HepG2 (cell line): ENCODE results near the gene TMX2. TPM values are rescaled to one million over a fixed set of nuclear protein-coding genes. Genes with fewer than 3 reads are reported as not detected.

Experiments used
- CBFB ChIP-seq: sonication (generic); formaldehyde crosslinking; IDR thresholded peaks from 2 replicates; pipeline ENCODE4 v1.4.0; 2020; ENCODE audit warnings: missing genetic modification reagents
- EEA1 ChIP-seq: sonication (generic); formaldehyde crosslinking; IDR thresholded peaks from 2 replicates; pipeline ENCODE4 v1.5.1; 2020; ENCODE audit warnings: mild to moderate bottlenecking, missing genetic modification reagents, borderline replicate concordance
- GFI1 ChIP-seq: sonication (generic); formaldehyde crosslinking; IDR thresholded peaks from 2 replicates; pipeline ENCODE4 v1.5.0; 2020; ENCODE audit warnings: missing genetic modification reagents, mild to moderate bottlenecking, borderline replicate concordance
- IRF2 ChIP-seq: IDR thresholded peaks from 2 replicates; pipeline ENCODE4 v1.6.1; 2018; ENCODE audit warnings: missing genetic modification reagents, missing compliant biosample characterization
- JARID2 ChIP-seq: sonication (generic); formaldehyde crosslinking; IDR thresholded peaks from 2 replicates; pipeline ENCODE4 v1.8.1; 2023; ENCODE audit warnings: missing genetic modification reagents, inconsistent platforms; ENCODE audit not compliant: insufficient replicate concordance
- KLF9 ChIP-seq: IDR thresholded peaks from 2 replicates; pipeline ENCODE4 v1.6.1; 2016; ENCODE audit warnings: low read depth
- MATR3 ChIP-seq: sonication (generic); formaldehyde crosslinking; IDR thresholded peaks from 2 replicates; pipeline ENCODE4 v1.4.0; 2020; ENCODE audit warnings: missing genetic modification reagents
- MLXIP ChIP-seq: sonication (generic); formaldehyde crosslinking; IDR thresholded peaks from 2 replicates; pipeline ENCODE4 v1.9.0; 2021; ENCODE audit warnings: missing genetic modification reagents, borderline replicate concordance
- MTF2 ChIP-seq: sonication (generic); formaldehyde crosslinking; IDR thresholded peaks from 2 replicates; pipeline ENCODE4 v1.5.0; 2020; ENCODE audit warnings: missing genetic modification reagents, borderline replicate concordance
- NFKBIZ ChIP-seq: IDR thresholded peaks from 2 replicates; pipeline ENCODE4 v1.6.1; 2018; ENCODE audit warnings: missing genetic modification reagents, missing compliant biosample characterization
- PHF20 ChIP-seq: sonication (generic); formaldehyde crosslinking; IDR thresholded peaks from 2 replicates; pipeline ENCODE4 v1.5.0; 2020; ENCODE audit warnings: mild to moderate bottlenecking, missing genetic modification reagents
- POLR2A ChIP-seq, 2 experiments: IDR thresholded peaks; 2 replicates each; pipeline ENCODE4 v1.6.1; 2011; ENCODE audit warnings: low read depth in 2 of 2, low read length in 2 of 2, mild to moderate bottlenecking in 1 of 2, moderate library complexity in 1 of 2; ENCODE audit not compliant: insufficient read depth in 1 of 2
- PREB ChIP-seq: sonication (generic); formaldehyde crosslinking; IDR thresholded peaks from 2 replicates; pipeline ENCODE4 v1.4.0; 2020; ENCODE audit warnings: missing genetic modification reagents
- RORA ChIP-seq: sonication (generic); formaldehyde crosslinking; IDR thresholded peaks from 2 replicates; pipeline ENCODE4 v1.5.0; 2020; ENCODE audit warnings: mild to moderate bottlenecking, missing genetic modification reagents, moderate library complexity
- TEAD2 ChIP-seq: sonication (generic); formaldehyde crosslinking; IDR thresholded peaks from 2 replicates; pipeline ENCODE4 v1.9.0; 2021; ENCODE audit warnings: missing genetic modification reagents
- TEAD3 ChIP-seq: optimal IDR thresholded peaks from 2 replicates; pipeline ENCODE3; 2016; ENCODE audit warnings: borderline replicate concordance
- THAP9 ChIP-seq: sonication (generic); formaldehyde crosslinking; IDR thresholded peaks from 2 replicates; pipeline ENCODE4; 2020; ENCODE audit warnings: missing genetic modification reagents, mild to moderate bottlenecking, borderline replicate concordance
- ZFP41 ChIP-seq: sonication (generic); formaldehyde crosslinking; IDR thresholded peaks from 2 replicates; pipeline ENCODE4 v1.4.0; 2020; ENCODE audit warnings: mild to moderate bottlenecking, missing genetic modification reagents, borderline replicate concordance
- ZMYM3 ChIP-seq: sonication (generic); formaldehyde crosslinking; IDR thresholded peaks from 2 replicates; pipeline ENCODE4 v1.5.1; 2020; ENCODE audit warnings: mild to moderate bottlenecking, missing genetic modification reagents
- ZNF296 ChIP-seq: sonication (generic); formaldehyde crosslinking; conservative IDR thresholded peaks from 2 replicates; pipeline ENCODE4 v1.5.0; 2020; ENCODE audit warnings: mild to moderate bottlenecking, missing genetic modification reagents
- ZNF484 ChIP-seq: sonication (generic); formaldehyde crosslinking; IDR thresholded peaks from 2 replicates; pipeline ENCODE4 v1.5.1; 2020; ENCODE audit warnings: mild to moderate bottlenecking, low read depth, missing genetic modification reagents, borderline replicate concordance
- ZNF569 ChIP-seq: sonication (generic); formaldehyde crosslinking; IDR thresholded peaks from 2 replicates; pipeline ENCODE4 v1.5.0; 2020; ENCODE audit warnings: mild to moderate bottlenecking, missing genetic modification reagents, moderate library complexity, borderline replicate concordance
- ZNF670 ChIP-seq: sonication (generic); formaldehyde crosslinking; IDR thresholded peaks from 2 replicates; pipeline ENCODE4 v1.8.0; 2022; ENCODE audit warnings: mild to moderate bottlenecking, missing genetic modification reagents, borderline replicate concordance
- polyA plus RNA-seq, 8 experiments: library from polyadenylated mRNA; depleted of rRNA in 3 of 8; stranded (reverse) in 7 of 8; unstranded in 1 of 8; fragments of >200 nt; fragmentation: Illumina TruSeq in 4 of 8; extraction: Trizol in 4 of 8; gene quantifications; 2 replicates each; pipeline versions ENCODE4 v1.2.1 to v1.2.3, GENCODE V29; 2011 to 2016; ENCODE audit warnings: low read depth in 4 of 8, missing spikeins in 1 of 8, mixed read lengths in 1 of 8; ENCODE audit not compliant: insufficient read depth in 1 of 8
- total RNA-seq, 5 experiments: library from RNA; depleted of rRNA; stranded (reverse); fragments of >200 nt; fragmentation: Illumina TruSeq; extraction: Trizol; gene quantifications; 2 replicates each; pipeline ENCODE4 v1.2.3, GENCODE V29; 2016; ENCODE audit warnings: low read depth in 1 of 5

Gene TMX2
- total and polyA plus RNA-seq, 2 of the 13 experiments (the other 11 are each of a cell fraction or from before 2014, with no cell fraction given) = 84.5 to 129 TPM

- TF ChIP-seq MTF2 (CRISPR knock-in tag) (no peak), NFKBIZ (CRISPR knock-in tag) (no peak), PHF20 (peak; percentile 95), RORA (CRISPR knock-in tag) (no peak), PREB (CRISPR knock-in tag) (no peak), MATR3 (CRISPR knock-in tag) (no peak), ZMYM3 (CRISPR knock-in tag) (no peak), ZFP41 (CRISPR knock-in tag) (no peak), IRF2 (peak; percentile 84), MLXIP (no peak), CBFB (CRISPR knock-in tag) (peak; percentile 45; the same call in 1 of the 2 replicates), GFI1 (CRISPR knock-in tag) (peak; percentile 55; the same call in 1 of the 2 replicates), KLF9 (no peak), JARID2 (CRISPR knock-in tag) (no peak), THAP9 (CRISPR knock-in tag) (peak; percentile 83; the same call in 1 of the 2 replicates), ZNF569 (no peak), ZNF670 (CRISPR knock-in tag) (no peak), TEAD2 (no peak), ZNF296 (CRISPR knock-in tag) (no peak), EEA1 (no peak), TEAD3 (CRISPR knock-in tag) (peak; percentile 60), ZNF484 (CRISPR knock-in tag) (no peak), POLR2A (IDR thresholded peaks at IDR 0.05; ENCODE audit: insufficient read depth in 1 of 2, low read depth in 2 of 2, low read length in 2 of 2) (peak; percentile 49 to 76)
Measured at GRCh38 chr11:57741132-57742086, 29.0 kb downstream of the TMX2 start, which contains the start of gene SELENOH (continued).
